Skin of body (tissue), 2 donors: ENCODE results near the gene KANK2. TPM values are rescaled to one million over a fixed set of nuclear protein-coding genes. Genes with fewer than 3 reads are reported as not detected.
A peak's percentile ranks its signal among the peaks of the same experiment; 100 is the strongest.
"Not testable (repeated sequence)": the region's sequence is repeated elsewhere in the genome, so short reads cannot be mapped to it uniquely, and the experiment has no call there.

Experiments used
- DNase-seq: peaks from one replicate; lab custom pipeline; 2025; lab: John Stamatoyannopoulos, UW
- total RNA-seq: library from RNA; depleted of rRNA; stranded (reverse); fragments of >200 nt; gene quantifications from one replicate; pipeline ENCODE4 v1.2.3, GENCODE V29; 2014

The KANK2 gene
- total RNA-seq, 1 donor from 2014 or later: 62.5 TPM

DNA sequence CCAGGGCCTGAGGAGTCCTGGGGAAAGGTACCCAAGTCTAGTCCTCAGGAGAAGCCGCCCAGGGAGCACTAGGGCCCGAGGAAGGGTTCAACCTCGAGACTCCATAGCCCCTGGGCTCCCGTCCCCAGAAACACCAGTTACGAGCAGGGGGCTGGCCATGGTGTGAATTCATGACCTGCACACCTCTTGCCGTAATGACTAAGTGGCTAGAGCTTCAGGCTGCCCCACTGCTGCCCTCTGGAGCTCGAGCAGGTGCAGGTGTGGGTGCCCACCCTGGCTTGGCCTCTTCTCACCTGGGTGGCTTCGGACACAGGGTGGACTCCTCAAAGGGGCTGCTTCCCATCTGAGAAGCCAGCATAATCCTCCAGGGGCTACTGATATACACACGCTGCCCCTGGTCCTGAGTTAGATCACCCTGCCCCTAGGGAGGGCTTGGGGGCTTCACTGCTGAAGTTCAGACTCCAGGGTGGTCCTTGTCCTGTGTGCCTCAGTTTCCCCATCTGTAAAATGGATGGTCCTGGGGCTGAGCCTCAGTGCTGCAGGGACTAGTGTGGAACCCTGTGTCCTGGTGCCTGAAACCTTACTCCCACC, 55.3 kb downstream of the KANK2 start:
- no peak for DNase-seq

DNA sequence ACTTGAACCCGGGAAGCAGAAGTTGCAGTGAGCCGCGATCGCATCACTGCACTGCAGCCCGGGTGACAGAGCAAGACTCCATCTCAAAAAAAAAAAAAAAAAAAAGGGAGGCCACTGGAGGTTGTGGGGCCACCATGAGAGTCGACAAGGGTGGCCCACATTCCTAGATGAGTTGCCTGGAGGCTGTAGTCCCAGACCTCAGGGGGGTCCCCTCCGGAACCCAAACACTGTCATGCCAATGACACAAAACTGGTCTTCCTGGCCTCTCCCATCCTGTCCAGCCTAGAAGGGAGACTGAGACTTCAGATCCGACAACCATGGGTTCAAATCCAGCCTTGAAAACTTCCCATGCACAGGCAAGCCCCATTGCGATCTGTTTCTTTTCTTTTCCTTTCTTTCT, 56.4 kb downstream of the KANK2 start:
- no peak for DNase-seq

DNA sequence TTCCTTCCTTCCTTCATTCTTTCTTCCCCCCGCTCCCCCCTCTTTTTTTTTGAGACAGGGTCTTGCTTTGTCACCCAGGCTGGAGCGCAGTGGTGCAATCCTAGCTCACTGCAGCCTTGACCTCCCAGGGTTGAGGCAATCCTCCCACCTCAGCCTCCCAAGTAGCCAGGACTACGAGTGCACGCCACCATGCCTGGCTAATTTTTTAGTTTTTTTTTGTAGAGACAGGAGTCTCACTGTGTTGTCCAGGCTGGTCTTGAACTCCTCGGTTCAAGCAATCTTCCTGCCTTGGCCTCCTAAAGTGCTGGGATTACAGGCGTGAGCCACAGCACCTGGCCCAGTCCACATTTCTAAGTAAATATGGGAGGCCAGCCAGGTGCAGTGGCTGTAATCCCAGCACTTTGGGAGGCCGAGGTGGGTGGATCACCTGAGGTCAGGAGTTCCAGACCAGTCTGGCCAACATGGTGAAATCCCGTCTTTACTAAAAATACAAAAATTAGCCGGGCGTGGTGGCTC, 57.3 kb downstream of the KANK2 start:
- DNase-seq: not testable (repeated sequence)

DNA sequence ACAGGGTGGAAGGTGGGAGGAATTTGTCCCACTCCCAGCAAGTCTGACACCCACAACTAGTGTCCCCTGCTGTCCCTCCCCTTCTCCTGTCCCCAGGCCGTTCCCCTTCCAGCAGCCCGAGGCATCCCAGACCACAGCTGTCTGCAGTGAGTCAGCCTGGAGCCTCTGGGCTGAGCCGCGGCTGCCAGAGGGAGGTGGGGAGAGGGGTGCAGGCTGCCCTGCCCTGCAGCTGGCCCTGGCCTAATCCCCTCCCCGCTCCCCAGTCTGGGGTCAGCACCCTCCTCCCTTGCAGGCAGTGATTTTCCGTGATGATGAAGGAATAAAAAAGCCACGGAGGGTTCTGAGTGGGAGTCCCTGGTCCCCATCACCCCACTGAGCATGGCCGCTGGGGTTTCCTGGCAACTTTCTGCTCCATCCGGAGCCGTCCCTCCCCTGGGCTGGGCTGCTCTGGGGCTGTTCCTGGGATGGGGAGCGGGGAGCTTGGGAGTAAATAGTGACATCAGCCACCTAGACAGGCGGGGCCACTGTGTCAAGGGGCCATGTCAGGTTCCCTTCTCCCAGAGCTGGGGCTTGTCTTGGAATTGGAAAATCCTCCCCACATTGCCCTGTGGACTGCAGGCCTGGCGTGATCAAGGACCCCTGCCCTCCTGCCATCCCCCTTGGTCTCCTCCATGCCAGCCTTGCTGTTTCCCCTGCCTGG, 58.6 kb downstream of the KANK2 start:
- DNase-seq: peak; percentile 79

DNA sequence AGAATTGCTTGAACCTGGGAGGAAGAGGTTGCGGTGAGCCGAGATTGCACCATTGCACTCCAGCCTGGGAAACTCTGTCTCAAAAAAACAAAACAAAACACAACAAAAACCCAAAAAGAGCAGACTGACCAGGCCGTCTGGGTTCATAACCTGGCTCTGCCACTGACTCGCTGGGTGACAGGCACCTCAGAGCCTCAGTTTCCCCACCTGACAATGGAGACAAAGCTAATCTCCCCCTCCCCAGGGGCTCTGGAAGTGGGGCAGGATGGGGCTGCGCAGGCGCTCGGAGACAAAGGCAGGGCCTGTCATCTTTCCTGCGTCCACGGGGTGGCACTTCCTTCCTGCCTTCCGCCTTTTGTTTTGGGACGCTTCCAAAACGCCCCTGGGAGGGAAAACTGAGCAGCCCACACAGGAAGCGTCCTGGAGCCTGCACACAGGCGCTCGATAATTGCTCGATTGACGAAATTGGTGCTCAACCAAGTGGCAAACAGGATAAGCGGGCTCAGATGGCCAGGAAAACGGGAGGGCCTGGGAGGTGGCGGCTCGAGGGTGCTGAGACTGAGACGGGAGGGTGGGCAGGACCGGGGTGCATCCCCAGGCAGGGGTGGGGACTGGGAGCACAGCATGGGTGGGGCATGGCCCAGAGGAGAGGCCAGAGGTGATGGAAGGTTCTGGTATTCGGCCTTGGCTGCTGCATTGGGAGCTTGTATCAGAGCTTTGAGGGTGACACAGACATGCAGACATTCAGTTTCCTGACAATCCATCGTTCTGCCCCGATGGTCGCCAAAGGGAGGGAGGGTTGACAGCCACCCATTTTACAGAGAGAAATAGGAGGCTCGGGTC, 59.6 kb downstream of the KANK2 start:
- peak; percentile 91 for DNase-seq

DNA sequence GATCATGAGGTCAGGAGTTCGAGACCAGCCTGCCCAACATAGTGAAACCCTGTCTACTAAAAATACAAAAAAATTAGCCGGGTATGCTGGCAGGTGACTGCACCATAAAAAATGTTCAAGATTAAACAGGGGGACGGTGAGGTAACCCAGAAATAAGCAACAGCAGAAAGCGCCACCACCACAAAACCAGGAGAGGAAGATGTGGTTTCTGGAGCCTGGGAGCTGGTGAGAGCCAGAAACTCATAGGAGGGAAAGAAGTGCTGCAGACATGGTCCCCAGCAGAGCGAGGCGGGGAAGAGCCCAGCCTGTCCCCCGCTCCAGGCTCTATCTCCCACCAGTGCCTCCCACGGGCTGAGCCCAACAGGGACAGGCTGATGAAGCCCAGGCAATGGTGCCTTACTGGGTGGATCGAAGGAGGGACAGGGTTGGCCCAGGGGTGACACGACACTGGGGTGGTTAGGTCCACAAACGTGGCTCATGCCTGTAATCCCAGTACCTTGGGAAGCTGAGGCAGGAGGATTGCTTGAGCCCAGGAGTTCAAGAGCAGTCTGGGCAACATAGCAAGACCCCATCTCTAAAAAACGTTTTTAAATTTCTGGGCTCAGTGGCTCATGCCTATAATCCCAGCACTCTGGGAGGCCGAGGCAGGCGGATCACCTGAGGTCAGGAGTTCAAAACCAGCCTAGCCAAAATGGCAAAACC, 60.8 kb downstream of the KANK2 start:
- no peak for DNase-seq

DNA sequence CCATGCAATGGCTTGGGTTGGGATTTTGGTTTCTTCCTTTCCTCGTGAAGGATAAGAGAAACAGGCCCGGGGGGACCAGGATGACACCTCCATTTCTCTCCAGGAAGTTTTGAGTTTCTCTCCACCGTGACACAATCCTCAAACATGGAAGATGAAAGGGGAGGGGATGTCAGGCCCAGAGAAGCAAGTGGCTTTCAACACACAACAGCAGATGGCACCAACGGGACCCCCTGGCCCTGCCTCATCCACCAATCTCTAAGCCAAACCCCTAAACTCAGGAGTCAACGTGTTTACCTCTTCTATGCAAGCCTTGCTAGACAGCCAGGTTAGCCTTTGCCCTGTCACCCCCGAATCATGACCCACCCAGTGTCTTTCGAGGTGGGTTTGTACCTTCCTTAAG, 65.9 kb downstream of the KANK2 start:
- DNase-seq: no peak

DNA sequence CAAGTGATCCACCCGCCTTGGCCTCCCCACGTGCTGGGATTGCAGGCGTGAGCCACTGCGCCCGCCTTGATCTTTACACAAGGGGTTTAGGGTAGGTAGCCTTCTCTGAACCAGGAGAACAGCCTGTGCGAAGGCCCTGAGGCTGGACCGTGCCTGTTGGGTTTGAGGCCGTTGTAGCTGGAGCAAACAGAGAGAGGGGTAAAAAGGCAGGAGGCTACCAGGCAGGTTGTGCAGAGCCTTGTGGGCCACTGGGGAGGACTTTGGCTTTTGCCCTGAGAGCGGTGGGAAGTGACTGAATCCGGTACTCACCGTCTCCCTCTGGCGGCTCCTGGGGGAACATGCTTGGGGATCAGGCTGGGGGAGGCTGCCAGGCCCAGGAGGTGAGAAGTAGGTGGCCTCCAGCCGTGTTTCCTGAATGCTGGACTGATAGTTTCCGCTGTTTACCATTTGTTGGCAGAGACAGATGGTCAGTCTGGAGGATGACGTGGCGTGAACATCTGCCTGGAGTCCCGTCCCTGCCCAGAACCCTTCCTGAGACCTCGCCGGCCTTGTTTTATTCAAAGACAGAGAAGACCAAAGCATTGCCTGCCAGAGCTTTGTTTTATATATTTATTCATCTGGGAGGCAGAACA, 66.4 kb downstream of the KANK2 start:
- no peak for DNase-seq

DNA sequence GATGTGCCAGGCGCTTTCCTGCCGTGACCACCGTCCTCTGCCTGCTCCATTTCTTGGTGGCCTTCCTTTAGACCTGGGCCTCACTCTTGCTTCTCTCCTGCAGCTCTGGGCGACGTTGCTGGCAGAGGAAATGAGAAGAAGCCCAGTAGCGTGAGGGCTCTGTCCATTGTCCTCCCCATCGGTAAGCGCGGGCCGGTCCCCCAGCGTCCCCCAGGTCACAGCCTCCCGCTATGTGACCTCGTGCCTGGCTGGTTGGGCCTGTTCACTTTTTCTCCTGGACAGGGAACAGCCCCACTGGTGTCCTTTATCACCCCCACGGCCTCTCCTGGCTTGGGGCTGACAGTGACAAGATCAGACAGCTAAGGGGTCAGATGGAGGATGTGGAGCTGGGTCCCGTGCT, 69.4 kb downstream of the KANK2 start:
- no peak for DNase-seq

DNA sequence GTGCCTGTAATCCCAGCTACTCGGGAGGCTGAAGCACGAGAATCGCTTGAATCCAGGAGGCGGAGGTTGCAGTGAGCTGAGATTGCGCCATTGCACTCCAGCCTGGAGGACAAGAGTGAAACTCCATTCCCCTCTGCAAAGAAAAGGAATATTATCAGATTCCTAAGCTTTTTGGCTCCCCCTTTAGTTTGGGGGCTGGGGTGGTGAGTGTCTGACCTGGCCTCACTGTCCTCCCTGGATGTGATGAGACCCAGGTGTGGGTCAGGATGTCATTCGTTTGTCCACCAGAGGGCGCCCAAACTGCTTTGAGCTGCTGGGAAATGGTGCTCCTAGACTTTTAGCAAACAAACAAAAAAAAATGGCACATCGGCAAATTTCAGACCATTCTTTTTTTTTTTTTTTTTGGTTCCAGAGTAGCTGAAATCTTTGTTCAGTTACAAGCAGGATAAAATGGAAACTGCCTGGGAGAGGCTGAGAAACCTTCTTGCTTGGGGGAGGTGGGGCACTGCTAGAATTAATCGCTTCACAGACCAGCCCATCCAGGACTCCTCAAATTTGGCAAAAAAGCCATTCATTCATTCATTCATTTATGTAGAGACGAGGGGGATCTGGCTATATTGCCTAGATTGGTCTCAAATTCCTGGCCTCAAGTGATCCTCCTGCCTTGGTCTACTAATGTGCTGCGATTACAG, 71.2 kb downstream of the KANK2 start:
- DNase-seq: peak; percentile 29

DNA sequence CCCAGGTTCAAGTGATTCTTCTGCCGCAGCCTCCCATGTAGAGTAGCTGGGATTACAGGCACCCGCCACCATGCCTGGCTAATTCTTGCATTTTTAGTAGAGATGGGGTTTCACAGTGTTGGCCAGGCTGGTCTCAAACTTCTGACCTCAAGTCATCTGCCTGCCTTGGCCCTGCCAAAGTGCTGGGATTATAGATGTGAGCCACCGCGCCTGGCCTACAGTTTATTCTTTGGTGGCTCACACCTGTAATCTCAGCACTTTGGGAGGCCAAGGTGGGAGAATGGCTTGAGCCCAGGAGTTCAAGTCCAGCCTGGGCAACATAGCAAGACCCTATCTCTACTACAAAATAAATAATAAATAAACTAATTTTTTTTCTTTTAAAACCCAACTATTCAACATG, 73.2 kb downstream of the KANK2 start:
- DNase-seq: not testable (repeated sequence)

DNA sequence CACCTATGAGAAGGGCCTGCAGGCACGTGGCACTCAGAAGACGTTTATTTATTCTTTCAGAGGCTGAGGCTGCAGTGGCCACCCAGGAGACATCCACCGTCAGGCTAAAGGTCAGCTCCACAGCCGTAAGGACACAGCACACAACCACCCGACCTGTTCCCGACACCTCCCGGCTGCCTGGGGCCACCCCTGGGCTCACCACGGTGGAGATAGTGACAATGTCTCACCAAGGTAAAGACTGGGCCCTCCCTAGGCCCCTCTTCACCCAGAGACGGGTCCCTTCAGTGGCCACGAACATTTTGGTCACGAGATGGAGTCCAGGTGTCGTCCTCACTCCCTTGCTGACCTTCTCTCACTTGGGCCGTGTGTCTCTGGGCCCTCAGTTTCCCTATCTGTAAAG, 74.2 kb downstream of the KANK2 start:
- no peak for DNase-seq

DNA sequence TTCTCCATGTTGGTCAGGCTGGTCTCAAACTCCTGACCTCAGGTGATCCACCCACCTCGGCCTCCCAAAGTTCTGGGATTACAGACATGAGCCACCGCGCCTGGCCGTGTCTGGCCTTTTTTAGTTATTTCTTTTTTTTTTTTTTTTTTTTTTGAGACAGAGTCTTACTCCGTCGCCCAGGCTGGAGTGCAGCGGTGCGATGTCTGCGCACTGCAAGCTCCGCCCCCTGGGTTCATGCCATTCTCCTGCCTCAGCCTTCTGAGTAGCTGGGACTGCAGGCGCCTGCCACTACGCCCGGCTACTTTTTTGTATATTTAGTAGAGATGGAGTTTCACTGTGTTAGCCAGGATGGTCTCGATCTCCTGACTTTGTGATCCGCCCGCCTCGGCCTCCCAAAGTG, 75.4 kb downstream of the KANK2 start:
- DNase-seq: not testable (repeated sequence)

DNA sequence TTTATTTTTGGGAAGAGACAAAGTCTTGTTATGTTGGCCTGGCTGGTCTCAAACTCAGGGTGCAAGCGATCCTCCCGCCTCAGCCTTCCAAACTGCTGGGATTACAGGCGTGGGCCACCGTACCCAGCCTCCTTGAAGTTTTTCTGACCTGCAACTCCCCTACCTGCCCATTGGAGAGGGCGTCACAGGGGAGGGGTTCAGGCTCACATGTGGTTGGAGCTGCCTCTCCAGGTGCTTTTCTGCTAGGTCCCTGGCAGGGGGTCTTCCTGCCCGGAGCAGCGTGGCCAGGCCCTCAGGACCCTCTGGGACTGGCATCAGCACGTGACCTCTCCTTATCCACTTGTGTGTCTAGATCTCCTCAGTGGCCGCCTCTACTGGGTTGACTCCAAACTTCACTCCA, 80.8 kb downstream of the KANK2 start:
- DNase-seq: no peak

DNA sequence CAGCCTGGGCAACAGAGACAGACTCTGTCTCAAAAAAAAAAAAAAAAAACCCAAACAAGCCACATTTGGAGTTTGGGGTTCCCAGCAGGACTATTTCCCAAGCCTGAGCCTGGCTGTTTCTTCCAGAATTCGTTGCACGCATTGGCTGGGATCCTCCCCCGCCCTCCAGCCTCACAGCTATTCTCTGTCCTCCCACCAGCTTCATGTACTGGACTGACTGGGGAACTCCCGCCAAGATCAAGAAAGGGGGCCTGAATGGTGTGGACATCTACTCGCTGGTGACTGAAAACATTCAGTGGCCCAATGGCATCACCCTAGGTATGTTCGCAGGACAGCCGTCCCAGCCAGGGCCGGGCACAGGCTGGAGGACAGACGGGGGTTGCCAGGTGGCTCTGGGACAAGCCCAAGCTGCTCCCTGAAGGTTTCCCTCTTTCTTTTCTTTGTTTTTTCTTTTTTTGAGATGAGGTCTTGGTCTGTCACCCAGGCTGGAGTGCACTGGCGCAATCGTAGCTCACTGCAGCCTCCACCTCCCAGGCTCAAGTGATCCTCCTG, 81.4 kb downstream of the KANK2 start:
- no peak for DNase-seq

DNA sequence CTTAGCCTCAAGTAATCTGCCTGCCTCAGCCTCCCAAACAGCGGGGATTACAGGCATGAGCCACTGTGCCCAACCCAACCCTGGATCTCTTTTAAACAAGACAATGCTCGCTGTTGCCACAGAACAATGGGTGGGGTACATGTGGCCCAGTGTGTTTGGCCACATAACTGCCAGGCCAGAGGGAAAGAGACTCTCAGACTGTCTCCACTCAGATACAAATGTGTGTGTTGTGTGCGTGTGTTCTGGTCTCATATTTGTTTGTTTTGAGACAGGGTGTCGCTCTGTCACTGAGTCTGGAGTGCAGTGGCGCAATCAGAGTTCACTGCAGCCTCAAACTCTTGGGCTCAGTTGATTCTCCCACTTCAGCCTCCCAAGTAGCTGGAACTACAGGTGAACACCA, 82.3 kb downstream of the KANK2 start:
- DNase-seq: no peak
